ENCODE measurements around the gene P2RX5.

- no peak for TF ChIP-seq REST (IDR thresholded peaks at IDR 0.05; ENCODE audit: low read depth)
- no peak for TF ChIP-seq ZBTB7A (IDR thresholded peaks at IDR 0.05; ENCODE audit: low read depth)
- TF ChIP-seq EP300 (IDR thresholded peaks at IDR 0.05; ENCODE audit: borderline replicate concordance): no peak
- no peak for TF ChIP-seq RAD21 (IDR thresholded peaks at IDR 0.05; ENCODE audit: low read depth)
Measured at GRCh38 chr17:3657874-3658783, 37.8 kb downstream of the P2RX5 start.
